Fibroblast of villous mesenchyme (primary cell): Measurements from ENCODE around the gene NTRK3. TPM values are rescaled to one million over a fixed set of nuclear protein-coding genes. Genes with fewer than 3 reads are reported as not detected.

ENCODE experiments used
- DNase-seq: peaks from one replicate; pipeline ENCODE4 v3.0.0-alpha.2; 2010; ENCODE audit warnings: low read depth
- H3K4me3 ChIP-seq: 2 replicates; pipeline ENCODE4 v1.5.1; 2011; ENCODE audit warnings: low read depth, mild to moderate bottlenecking, low read length
- CTCF ChIP-seq: IDR thresholded peaks from 2 replicates; pipeline ENCODE4 v1.5.1; 2012; ENCODE audit warnings: low read depth, mild to moderate bottlenecking, low read length; ENCODE audit not compliant: insufficient read depth
- total RNA-seq: library from RNA; depleted of rRNA; stranded (reverse); fragments of >200 nt; gene quantifications from 2 replicates; pipeline ENCODE4 v1.2.3, GENCODE V29; 2012

NTRK3 gene
- total RNA-seq, 1 donor, result not detected

GRCh38 chr15:88028024-88028423, 228.5 kb downstream of the NTRK3 start:
- DNase-seq, result no peak
- TF ChIP-seq CTCF, result no peak
- H3K4me3 ChIP-seq, result no peak overlapping the region

- TF ChIP-seq CTCF, result no peak
- DNase-seq, result no peak
- H3K4me3 ChIP-seq, result no peak overlapping the region
These were observed 232.6 kb downstream of the NTRK3 start for GRCh38 chr15:88023914-88024313.

- no peak for TF ChIP-seq CTCF
- no peak overlapping the region for H3K4me3 ChIP-seq
- no peak for DNase-seq
These were observed 233.8 kb downstream of the NTRK3 start for GRCh38 chr15:88022716-88023115.

- no peak overlapping the region for H3K4me3 ChIP-seq
- no peak for DNase-seq
- no peak for TF ChIP-seq CTCF
These were observed 234.9 kb downstream of the NTRK3 start for GRCh38 chr15:88021601-88022000.

- H3K4me3 ChIP-seq, result no peak overlapping the region
- no peak for DNase-seq
- no peak for TF ChIP-seq CTCF
These were observed 235.7 kb downstream of the NTRK3 start for GRCh38 chr15:88020806-88021205.

- no peak for TF ChIP-seq CTCF
- no peak overlapping the region for H3K4me3 ChIP-seq
- no peak for DNase-seq
These were observed 236.9 kb downstream of the NTRK3 start for GRCh38 chr15:88019656-88020055.

- peak; percentile 0 for DNase-seq
- no peak overlapping the region for H3K4me3 ChIP-seq
- no peak for TF ChIP-seq CTCF
These were observed 237.5 kb downstream of the NTRK3 start for GRCh38 chr15:88018869-88019641.
